GM12878 (cell line): ENCODE measurements around the gene USP2. TPM values are rescaled to one million over a fixed set of nuclear protein-coding genes. Genes with fewer than 3 reads are reported as not detected.

ENCODE experiments used
- ATAC-seq: fragments of 200-7000 bp; cut with Tn5 transposase; 3 replicates; pipeline ENCODE4 v1.9.1; 2020; ENCODE audit warnings: mild to moderate bottlenecking, moderate library complexity
- BruUV-seq: library from RNA; stranded (reverse); fragments of 400-500 nt; replicated peaks from 2 replicates; lab custom pipeline; 2021; lab: Mats Ljungman, UMichigan
- CTCF ChIA-PET: fragments of 300-600 bp; sonication (Branson Sonifier 250); formaldehyde crosslinking; extraction: SDS; loops from one replicate; lab custom pipeline; 2021; ENCODE audit warnings: inconsistent platforms; lab: Yijun Ruan, JAX
- POLR2A ChIA-PET: fragments of 350-600 bp; formaldehyde crosslinking; extraction: SDS; loops from one replicate; lab custom pipeline; 2021; ENCODE audit warnings: inconsistent platforms; lab: Charles Lee
- RAD21 ChIA-PET: fragments of 300-600 bp; sonication (Branson Sonifier 250); formaldehyde crosslinking; loops from one replicate; lab custom pipeline; 2023; ENCODE audit warnings: antibody characterized with exemption; ENCODE audit not compliant: unreplicated experiment; lab: Charles Lee
- SMC1A ChIA-PET: fragments of 300-600 bp; sonication (Branson Sonifier 250); formaldehyde crosslinking; loops from one replicate; lab custom pipeline; 2023; ENCODE audit not compliant: unreplicated experiment, uncharacterized antibody; lab: Charles Lee
- DNase-seq: peaks from one replicate; pipeline ENCODE4 v3.0.0-alpha.2; 2011; ENCODE audit warnings: low read depth, low spot score
- FAIRE-seq: peaks from 3 replicates; lab custom pipeline; 2011; peaks lifted over from hg19 to GRCh38; lab: Jason Lieb, UNC
- H2AFZ ChIP-seq: 2 replicates; pipeline ENCODE4 v1.6.0; 2011; ENCODE audit warnings: low read depth, low read length, control low read depth; ENCODE audit not compliant: control insufficient read depth
- H3K27ac ChIP-seq: 2 replicates; pipeline ENCODE4 v1.5.1; 2011; ENCODE audit warnings: control low read depth; ENCODE audit not compliant: control insufficient read depth, insufficient read depth
- H3K27me3 ChIP-seq, 2 experiments: replicated peaks in 1 of 2; 2 replicates each; pipeline versions ENCODE4 v1.6.0 to v1.6.1; 2011; ENCODE audit warnings: low read length in 1 of 2; ENCODE audit not compliant: control insufficient read depth in 2 of 2, insufficient read depth in 2 of 2
- H3K36me3 ChIP-seq, 2 experiments: 2 replicates each; pipeline ENCODE4 v1.5.1; 2011; ENCODE audit warnings: low read length in 1 of 2; ENCODE audit not compliant: control insufficient read depth in 2 of 2, insufficient read depth in 2 of 2
- H3K4me1 ChIP-seq: 2 replicates; pipeline ENCODE4 v1.6.1; 2011; ENCODE audit warnings: mild to moderate bottlenecking, low read length, moderate library complexity, mixed read lengths; ENCODE audit not compliant: control insufficient read depth, insufficient read depth
- H3K4me2 ChIP-seq: 2 replicates; pipeline ENCODE4 v1.6.0; 2011; ENCODE audit warnings: control low read depth; ENCODE audit not compliant: control insufficient read depth, insufficient read depth
- H3K4me3 ChIP-seq: fragments of 200-600 bp; sonication (generic); 2 replicates; pipeline ENCODE4 v1.5.1; 2016
- H3K79me2 ChIP-seq: 2 replicates; pipeline ENCODE4 v1.6.0; 2011; ENCODE audit warnings: low read length; ENCODE audit not compliant: control insufficient read depth, insufficient read depth
- H3K9ac ChIP-seq: 2 replicates; pipeline ENCODE4 v1.8.0; 2011; ENCODE audit warnings: low read length, control low read depth, mixed read lengths; ENCODE audit not compliant: control insufficient read depth, insufficient read depth
- H3K9me3 ChIP-seq: replicated peaks from 3 replicates; pipeline ENCODE4 v1.5.1; 2011; ENCODE audit warnings: mild to moderate bottlenecking, low read length; ENCODE audit not compliant: control insufficient read depth, insufficient read depth
- H4K20me1 ChIP-seq: 2 replicates; pipeline ENCODE4 v1.6.0; 2011; ENCODE audit not compliant: control insufficient read depth, insufficient read depth
- CHD2 ChIP-seq: IDR thresholded peaks from 2 replicates; pipeline ENCODE4 v1.6.1; 2011; ENCODE audit warnings: low read depth, low read length, improper control_type of control experiment, borderline replicate concordance
- NFYB ChIP-seq: IDR thresholded peaks from 2 replicates; pipeline ENCODE4 v1.6.1; 2011; ENCODE audit warnings: low read depth, mild to moderate bottlenecking, low read length, improper control_type of control experiment, moderate library complexity; ENCODE audit not compliant: insufficient read depth
- POLR2A ChIP-seq: IDR thresholded peaks from 2 replicates; pipeline ENCODE4 v1.6.1; 2011; ENCODE audit warnings: low read depth, mild to moderate bottlenecking, low read length
- WGBS: methylation state at CpG from one replicate; pipeline ENCODE4 v1.1.6; 2016; ENCODE audit warnings: low lambda C conversion rate; ENCODE audit not compliant: insufficient replicate concordance, insufficient coverage; ENCODE audit errors: missing lambda C conversion rate; 5-methylcytosine and 5-hydroxymethylcytosine counted together
- in situ Hi-C: fragments of 300-500 bp; cut with MboI; formaldehyde crosslinking; loops from 9 replicates; pipeline ENCODE4 v1.14.3; 2018; ENCODE audit warnings: mixed read lengths
- intact Hi-C: fragments of 100-400 bp; cut with micrococcal nuclease; formaldehyde crosslinking; loops from one replicate; pipeline ENCODE4 v1.14.2; 2022; ENCODE audit not compliant: unreplicated experiment
- polyA plus RNA-seq, 11 experiments: library from polyadenylated mRNA; depleted of rRNA in 4 of 11; unstranded in 6 of 11; stranded (reverse) in 5 of 11; fragments of >200 nt; fragmentation: Nextera tagmentation in 4 of 11; fragmentation: Illumina TruSeq in 1 of 11; extraction: Ambion mirVana in 4 of 11; extraction: Trizol in 1 of 11; gene quantifications; 1 replicate in 1 of 11; 2 replicates in 10 of 11; pipeline versions ENCODE4 v1.2.1 to v1.2.3, GENCODE V29; 2011 to 2016; ENCODE audit warnings: inconsistent platforms in 2 of 11, missing spikeins in 2 of 11, low read depth in 1 of 11
- total RNA-seq, 4 experiments: library from RNA; depleted of rRNA in 3 of 4; stranded (reverse); fragments of >200 nt in 3 of 4; fragmentation: Illumina TruSeq in 1 of 4; extraction: Trizol in 1 of 4; gene quantifications; 2 replicates each; pipeline versions ENCODE4 v1.2.1 to v1.2.3, GENCODE V29; 2013 to 2021

USP2 gene
- total and polyA plus RNA-seq, 10 of the 15 experiments (the other 5 are each of a cell fraction or from before 2014, with no cell fraction given): 0.03 to 0.13 (median 0.06) TPM; not detected in 4

- intact Hi-C loops: loop anchor here (5.0 kb wide), 2 partner anchors 135 to 270 kb away; partner anchors contain the start of gene VPS11
- no peak overlapping the region for H2AFZ ChIP-seq
- H4K20me1 ChIP-seq: no peaks in the 10 kb centered on the region
- peaks cover 13% of the 10 kb centered on the region for H3K79me2 ChIP-seq
- H3K4me1 ChIP-seq: peaks cover 12% of the 10 kb centered on the region
- H3K27ac ChIP-seq: no peak overlapping the region
- ChIA-PET RAD21 (interaction anchor here (0.6 to 2.6 kb wide), 30 partner anchors 9 to 648 kb away, joined by 3 to 24 read pairs (median 4); partner anchors contain the start of genes MCAM and VPS11), CTCF (interaction anchor here (0.6 to 3.7 kb wide), 57 partner anchors 10 to 964 kb away, joined by 3 to 88 read pairs (median 4); partner anchors contain the start of genes C2CD2L, CBL, DPAGT1 and MFRP), SMC1A (interaction anchor here (0.7 to 2.6 kb wide), 11 partner anchors 12 to 684 kb away, joined by 3 to 23 read pairs (median 3); partner anchors contain the start of gene MCAM), POLR2A (interaction anchor here (0.6 to 1.3 kb wide), 9 partner anchors 16 to 443 kb away, joined by 3 to 9 read pairs (median 3); partner anchors contain the start of gene NLRX1)
- in situ Hi-C loops: no loop called here
- H3K9ac ChIP-seq: no peak overlapping the region
- H3K36me3 ChIP-seq: no peaks in the 10 kb centered on the region
- H3K9me3 ChIP-seq: no peaks in the 10 kb centered on the region
- TF ChIP-seq CHD2: no peak
- TF ChIP-seq NFYB: 0 out of 2 replicates have a peak, but pooled peaks have one; percentile 13
- TF ChIP-seq POLR2A: 0 out of 2 replicates have a peak, but pooled peaks have one; percentile 10
- no peak for DNase-seq
- 0 out of 2 replicates have a peak overlapping the region, but pooled peaks have one; percentile 30 for H3K4me2 ChIP-seq
- WGBS: 80% methylated on average over 9 of the region's 9 CpGs
- ATAC-seq: 0 out of 3 replicates have a peak, but pooled peaks have one; percentile 1
- H3K4me3 ChIP-seq: no peak overlapping the region
- BruUV-seq: no TSS peak
- FAIRE-seq: no peak
- H3K27me3 ChIP-seq: peaks cover 9 to 11% of the 10 kb centered on the region in 2 experiments
Measured at GRCh38 chr11:119337581-119338317, 43.7 kb downstream of the USP2 start.
